SK-N-SH (cell line): ENCODE measurements around the gene C14orf93. TPM values are rescaled to one million over a fixed set of nuclear protein-coding genes. Genes with fewer than 3 reads are reported as not detected.
"Not testable (repeated sequence)": the region's sequence is repeated elsewhere in the genome, so short reads cannot be mapped to it uniquely, and the experiment has no call there.

ENCODE experiments used
- CTCF ChIA-PET: fragments of 300-600, 350-600 bp; formaldehyde crosslinking; extraction: SDS; loops from one replicate; lab custom pipeline; 2021; lab: Yijun Ruan, JAX
- POLR2A ChIA-PET: fragments of 350-600 bp; sonication (Branson Sonifier 250); formaldehyde crosslinking; extraction: SDS; loops from one replicate; lab custom pipeline; 2020; ENCODE audit warnings: antibody characterized with exemption, inconsistent platforms; lab: Yijun Ruan, JAX
- DNase-seq: peaks from one replicate; pipeline ENCODE4 v3.0.0; 2012
- H2AFZ ChIP-seq: fragments of 200-600 bp; sonication (generic); 2 replicates; pipeline ENCODE4 v1.8.1; 2016; ENCODE audit warnings: antibody characterized with exemption, mild to moderate bottlenecking, low read depth
- H3F3A ChIP-seq: fragments of 200-600 bp; sonication (generic); replicated peaks from 2 replicates; pipeline ENCODE3; 2016; ENCODE audit warnings: antibody characterized with exemption, mild to moderate bottlenecking; ENCODE audit not compliant: insufficient read depth
- H3K27ac ChIP-seq, 2 experiments: fragments of 200-500 bp in 1 of 2; fragments of 200-600 bp in 1 of 2; sonication (Bioruptor generic) in 1 of 2; sonication (generic), shearing (Covaris generic) in 1 of 2; 2 replicates each; pipeline versions ENCODE4 v1.5.1 to v1.6.1; 2014 to 2016; ENCODE audit warnings: low read depth in 2 of 2, inconsistent platforms in 1 of 2, low read length in 1 of 2, mild to moderate bottlenecking in 1 of 2, mixed read lengths in 1 of 2
- H3K27me3 ChIP-seq: fragments of 200-600 bp; sonication (generic), shearing (Covaris generic); 2 replicates; pipeline ENCODE4 v1.6.1; 2016; ENCODE audit warnings: mixed run types; ENCODE audit not compliant: insufficient read depth
- H3K36me3 ChIP-seq, 2 experiments: fragments of 200-500 bp in 1 of 2; fragments of 200-600 bp in 1 of 2; sonication (Bioruptor generic) in 1 of 2; sonication (generic) in 1 of 2; replicated peaks in 1 of 2; 2 replicates each; pipeline versions ENCODE3 to v1.5.1; 2014 to 2016; ENCODE audit warnings: low read length in 1 of 2, mild to moderate bottlenecking in 1 of 2; ENCODE audit not compliant: insufficient read depth in 2 of 2, control insufficient read depth in 1 of 2
- H3K4me1 ChIP-seq, 2 experiments: fragments of 200-500 bp in 1 of 2; fragments of 200-600 bp in 1 of 2; sonication (Bioruptor generic) in 1 of 2; sonication (generic), shearing (Covaris generic) in 1 of 2; 2 replicates each; pipeline versions ENCODE4 v1.5.1 to v1.6.1; 2014 to 2016; ENCODE audit warnings: low read depth in 1 of 2, low read length in 1 of 2, mixed run types in 1 of 2; ENCODE audit not compliant: insufficient read depth in 2 of 2, control insufficient read depth in 1 of 2
- H3K4me2 ChIP-seq: fragments of 200-600 bp; sonication (generic), shearing (Covaris generic); 2 replicates; pipeline ENCODE4 v1.6.1; 2017; ENCODE audit warnings: mixed run types
- H3K4me3 ChIP-seq, 2 experiments: fragments of 200-500 bp in 1 of 2; fragments of 200-600 bp in 1 of 2; sonication (Bioruptor generic) in 1 of 2; sonication (generic), shearing (Covaris generic) in 1 of 2; 2 replicates each; pipeline versions ENCODE4 v1.5.1 to v1.8.1; 2014 to 2016; ENCODE audit warnings: low read depth in 2 of 2, inconsistent platforms in 1 of 2, low read length in 1 of 2, mild to moderate bottlenecking in 1 of 2, mixed read lengths in 1 of 2, moderate library complexity in 1 of 2
- H3K79me2 ChIP-seq: fragments of 200-600 bp; sonication (generic); 2 replicates; pipeline ENCODE4 v1.8.1; 2017; ENCODE audit warnings: mild to moderate bottlenecking; ENCODE audit not compliant: insufficient read depth
- H3K9ac ChIP-seq: fragments of 200-600 bp; sonication (generic); 2 replicates; pipeline ENCODE4 v1.6.1; 2017; ENCODE audit warnings: mixed run types
- H3K9me2 ChIP-seq: fragments of 200-600 bp; sonication (generic); 2 replicates; pipeline ENCODE4 v1.6.1; 2017; ENCODE audit warnings: mixed run types
- H3K9me3 ChIP-seq: fragments of 200-600 bp; sonication (generic); 2 replicates; pipeline ENCODE4 v1.6.1; 2017; ENCODE audit warnings: mixed run types, mild to moderate bottlenecking, moderate library complexity
- H4K20me1 ChIP-seq: fragments of 200-600 bp; sonication (generic); 2 replicates; pipeline ENCODE4 v1.6.1; 2017; ENCODE audit warnings: mild to moderate bottlenecking, mixed run types; ENCODE audit not compliant: insufficient read depth
- CHD2 ChIP-seq: fragments of 150-350 bp; IDR thresholded peaks from 2 replicates; pipeline ENCODE4 v1.6.1; 2018; ENCODE audit warnings: low read length; ENCODE audit not compliant: partially characterized antibody
- NRF1 ChIP-seq: IDR thresholded peaks from 2 replicates; pipeline ENCODE4 v1.6.1; 2012; ENCODE audit warnings: low read depth, mild to moderate bottlenecking, low read length
- POLR2AphosphoS5 ChIP-seq: IDR thresholded peaks from 2 replicates; pipeline ENCODE4 v1.6.1; 2012; ENCODE audit warnings: low read depth, low read length
- RXRA ChIP-seq: IDR thresholded peaks from 2 replicates; pipeline ENCODE4 v1.4.0; 2012; ENCODE audit warnings: low read depth, mild to moderate bottlenecking, borderline replicate concordance
- SMC3 ChIP-seq: IDR thresholded peaks from 2 replicates; pipeline ENCODE4 v1.6.1; 2012; ENCODE audit warnings: low read depth, low read length, improper control_type of control experiment
- TEAD4 ChIP-seq: IDR thresholded peaks from 2 replicates; pipeline ENCODE4 v1.4.0; 2012; ENCODE audit warnings: mild to moderate bottlenecking, borderline replicate concordance; ENCODE audit not compliant: insufficient read depth
- WGBS: methylation state at CpG from one replicate; pipeline ENCODE4 v1.1.6; 2017; ENCODE audit warnings: low lambda C conversion rate; 5-methylcytosine and 5-hydroxymethylcytosine counted together
- polyA plus RNA-seq, 3 experiments: library from polyadenylated mRNA; depleted of rRNA; stranded (reverse); fragments of >200 nt; gene quantifications; 2 replicates each; pipeline ENCODE4 v1.2.3, GENCODE V29; 2012
- TF ChIP-seq, protein P1 (sequence below): fragments of 150-350 bp; IDR thresholded peaks from 2 replicates; pipeline ENCODE4 v1.6.1; 2016; ENCODE audit warnings: mild to moderate bottlenecking, low read depth, low read length

C14orf93 gene
- polyA plus RNA-seq, 1 of the 3 experiments (the other 2 are of a cell fraction) = 9.1 TPM

DNA sequence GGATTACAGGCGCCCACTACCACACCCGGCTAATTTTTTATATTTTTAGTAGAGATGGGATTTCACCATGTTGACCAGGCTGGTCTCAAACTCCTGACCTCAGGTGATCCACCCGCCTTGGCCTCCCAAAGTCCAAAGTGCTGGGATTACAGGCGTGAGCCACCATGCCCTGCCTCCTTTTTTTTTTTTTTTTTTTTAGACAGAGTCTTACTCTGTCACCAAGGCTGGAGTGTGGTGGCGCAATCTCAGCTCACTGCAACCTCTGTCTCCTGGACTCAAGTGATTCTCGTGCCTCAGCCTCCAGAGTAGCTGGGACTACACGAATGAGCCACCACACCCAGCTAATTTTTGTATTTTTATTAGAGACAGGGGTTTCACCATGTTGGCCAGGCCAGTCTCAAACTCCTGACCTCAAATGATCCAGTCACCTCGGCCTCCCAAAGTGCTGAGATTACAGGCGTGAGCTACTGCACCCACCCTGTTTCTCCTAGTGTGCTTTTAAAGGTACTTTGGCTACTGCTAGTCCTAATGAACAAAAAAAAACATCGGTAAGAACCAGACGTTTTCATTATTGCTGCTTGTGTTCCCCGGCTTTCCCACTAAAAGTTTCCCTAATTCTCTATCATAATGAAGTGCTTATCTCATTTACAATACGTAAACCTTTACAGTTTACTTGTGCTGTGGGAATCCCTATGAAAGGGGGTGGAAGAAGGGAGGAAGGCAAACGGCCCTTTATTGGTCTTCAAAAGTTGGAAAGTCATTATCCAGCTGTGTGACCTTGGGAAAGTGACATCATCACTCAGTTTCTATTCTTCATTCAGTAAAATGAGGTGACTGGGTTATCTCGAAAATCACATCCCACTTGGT, 43.8 kb downstream of the C14orf93 start:
- H3F3A ChIP-seq = peaks cover 14% of the 10 kb centered on the region
- not testable (repeated sequence) for H3K9me3 ChIP-seq, H4K20me1 ChIP-seq, H3K9me2 ChIP-seq, DNase-seq, H3K79me2 ChIP-seq, H3K27me3 ChIP-seq, H3K4me3 ChIP-seq, H3K27ac ChIP-seq, H3K36me3 ChIP-seq, H3K4me2 ChIP-seq, H3K9ac ChIP-seq, H2AFZ ChIP-seq, H3K4me1 ChIP-seq
- WGBS = 82% methylated on average over 15 of the region's 15 CpGs
- ChIA-PET POLR2A (interaction anchor here (0.7 kb wide), 1 partner anchor 55 kb away, joined by 3 read pairs; no protein-coding TSS in a partner anchor), CTCF (interaction anchor here (0.6 to 3.2 kb wide), 7 partner anchors 17 to 109 kb away, joined by 3 to 17 read pairs (median 4); partner anchors contain the start of genes AJUBA and PSMB5)

DNA sequence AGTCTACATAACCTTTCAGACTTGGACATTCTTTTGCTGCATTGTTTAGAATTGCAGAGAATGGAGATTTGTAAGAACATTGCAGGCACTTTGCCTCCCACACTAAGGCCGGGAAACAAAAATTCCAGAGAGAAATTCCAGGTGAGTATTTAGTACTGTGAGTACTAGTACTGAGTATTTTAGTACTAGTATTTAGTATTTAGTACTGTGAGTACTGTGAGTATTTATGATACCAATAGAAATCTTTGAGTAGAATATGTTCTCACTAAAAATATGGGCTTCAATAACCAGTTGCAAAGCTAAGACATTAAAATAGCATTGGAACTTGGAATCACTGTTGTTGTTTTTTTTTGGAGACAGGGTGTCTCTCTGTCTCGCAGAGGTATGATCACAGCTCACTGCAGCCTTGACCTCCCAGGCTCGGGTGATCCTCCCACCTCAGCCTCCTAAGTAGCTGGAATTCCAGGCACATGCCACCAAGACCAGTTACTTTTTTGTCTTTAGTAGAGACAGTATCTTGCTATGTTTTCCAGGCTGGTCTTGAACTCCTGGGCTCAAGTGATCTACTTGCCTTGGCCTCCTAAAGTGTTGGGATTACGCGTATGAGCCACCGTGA, 47.8 kb downstream of the C14orf93 start:
- POLR2A ChIA-PET = no interaction called here
- no peak overlapping the region for H2AFZ ChIP-seq
- no peaks in the 10 kb centered on the region for H3K27me3 ChIP-seq
- no peak overlapping the region for H3K9ac ChIP-seq
- H3K4me1 ChIP-seq = no peaks in the 10 kb centered on the region
- no peaks in the 10 kb centered on the region for H4K20me1 ChIP-seq
- H3K4me3 ChIP-seq = no peak overlapping the region
- no peaks in the 10 kb centered on the region for H3K9me2 ChIP-seq
- WGBS = 90% methylated on average over 6 of the region's 6 CpGs
- H3K4me2 ChIP-seq = no peak overlapping the region
- no peak overlapping the region for H3K27ac ChIP-seq
- no peak for DNase-seq
- no peaks in the 10 kb centered on the region for H3K79me2 ChIP-seq
- CTCF ChIA-PET = interaction anchor here (1.1 to 7.7 kb wide), 6 partner anchors 12 to 107 kb away, joined by 3 to 77 read pairs (median 6); partner anchors contain the start of gene PRMT5
- H3K36me3 ChIP-seq = no peaks in the 10 kb centered on the region
- H3K9me3 ChIP-seq = no peaks in the 10 kb centered on the region
- TF ChIP-seq RXRA = no peak
- TF ChIP-seq SMC3 = no peak
- no peak for TF ChIP-seq NRF1
- TF ChIP-seq TEAD4 = no peak
- no peak for TF ChIP-seq CHD2
- no peak for TF ChIP-seq POLR2AphosphoS5
- TF ChIP-seq, protein P1, sequence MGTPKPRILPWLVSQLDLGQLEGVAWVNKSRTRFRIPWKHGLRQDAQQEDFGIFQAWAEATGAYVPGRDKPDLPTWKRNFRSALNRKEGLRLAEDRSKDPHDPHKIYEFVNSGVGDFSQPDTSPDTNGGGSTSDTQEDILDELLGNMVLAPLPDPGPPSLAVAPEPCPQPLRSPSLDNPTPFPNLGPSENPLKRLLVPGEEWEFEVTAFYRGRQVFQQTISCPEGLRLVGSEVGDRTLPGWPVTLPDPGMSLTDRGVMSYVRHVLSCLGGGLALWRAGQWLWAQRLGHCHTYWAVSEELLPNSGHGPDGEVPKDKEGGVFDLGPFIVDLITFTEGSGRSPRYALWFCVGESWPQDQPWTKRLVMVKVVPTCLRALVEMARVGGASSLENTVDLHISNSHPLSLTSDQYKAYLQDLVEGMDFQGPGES = no peak
- peaks cover 8% of the 10 kb centered on the region for H3F3A ChIP-seq
